ENCODE data around the gene SARNP. TPM values are rescaled to one million over a fixed set of nuclear protein-coding genes. Genes with fewer than 3 reads are reported as not detected.

Gene SARNP
- total and polyA plus RNA-seq, 4 donors: 19.1 to 34.2 (median 25.6) TPM

DNA sequence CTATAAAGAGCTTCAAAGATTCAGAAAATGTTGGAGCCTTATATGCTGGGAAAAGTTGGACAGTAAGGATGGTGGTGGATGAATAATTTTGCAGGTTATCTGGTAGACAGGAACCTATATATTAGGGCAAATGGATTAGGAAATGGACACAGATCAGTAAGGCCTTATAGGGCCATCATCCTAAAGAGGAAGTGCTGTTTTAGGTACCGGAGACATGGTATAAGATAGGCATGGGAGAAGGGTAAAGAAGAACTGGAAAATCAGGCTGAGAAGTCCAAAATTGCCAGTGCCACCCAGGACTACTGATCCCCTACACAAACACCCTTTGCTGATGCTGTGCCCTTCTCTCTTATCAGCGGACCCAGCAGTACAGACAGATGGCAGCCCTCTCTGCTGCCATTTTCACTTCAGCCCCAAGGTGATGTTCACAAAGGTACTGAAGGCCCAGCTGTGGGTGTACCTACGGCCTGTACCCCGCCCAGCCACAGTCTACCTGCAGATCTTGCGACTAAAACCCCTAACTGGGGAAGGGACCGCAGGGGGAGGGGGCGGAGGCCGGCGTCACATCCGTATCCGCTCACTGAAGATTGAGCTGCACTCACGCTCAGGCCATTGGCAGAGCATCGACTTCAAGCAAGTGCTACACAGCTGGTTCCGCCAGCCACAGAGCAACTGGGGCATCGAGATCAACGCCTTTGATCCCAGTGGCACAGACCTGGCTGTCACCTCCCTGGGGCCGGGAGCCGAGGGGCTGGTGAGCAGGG lies 69.1 kb downstream of the SARNP start:
- WGBS: 92% methylated on average over 18 of the region's 18 CpGs
- Histone ChIP-seq H3K4me1 (ENCODE audit: control insufficient read depth in 4 of 4, insufficient read depth in 4 of 4, low read length in 3 of 4) (peaks cover 0 to 7% (median 5%) of the 10 kb centered on the region in 4 donors), H3K9ac (ENCODE audit: low read depth in 1 of 2, low read length in 2 of 2) (no peak overlapping the region), H3K27me3 (ENCODE audit: control insufficient read depth in 4 of 4, insufficient read depth in 4 of 4, low read length in 3 of 4) (no peaks in the 10 kb centered on the region), H3K36me3 (ENCODE audit: control insufficient read depth in 4 of 4, insufficient read depth in 3 of 4, low read depth in 1 of 4, low read length in 3 of 4) (peaks cover 0 to 18% (median 12%) of the 10 kb centered on the region in 4 donors), H3K9me3 (ENCODE audit: control insufficient read depth in 4 of 4, low read length in 3 of 4) (no peaks in the 10 kb centered on the region), H3K4me3 (ENCODE audit: low read depth in 1 of 3, low read length in 3 of 3) (no peak overlapping the region), H3K27ac (ENCODE audit: low read depth in 1 of 2, low read length in 2 of 2) (no peak overlapping the region)
- TF ChIP-seq RXRA (IDR thresholded peaks at IDR 0.05) (no peak), SP1 (IDR thresholded peaks at IDR 0.05) (no peak), ZBTB33 (IDR thresholded peaks at IDR 0.05) (no peak), GABPA (IDR thresholded peaks at IDR 0.05 in 1 of 2, conservative IDR thresholded peaks at IDR 0.05 in 1 of 2) (no peak), JUND (IDR thresholded peaks at IDR 0.05) (no peak), NR2F2 (IDR thresholded peaks at IDR 0.05) (no peak), FOXA1 (IDR thresholded peaks at IDR 0.05) (no peak), HNF4A (conservative IDR thresholded peaks at IDR 0.05) (no peak), CTCF (IDR thresholded peaks at IDR 0.05; ENCODE audit: low read depth, low read length, missing input control) (no peak), YY1 (IDR thresholded peaks at IDR 0.05) (no peak), RAD21 (IDR thresholded peaks at IDR 0.05) (no peak), HNF4G (IDR thresholded peaks at IDR 0.05) (no peak), FOXA2 (IDR thresholded peaks at IDR 0.05) (no peak), TAF1 (conservative IDR thresholded peaks at IDR 0.05) (no peak), EGR1 (IDR thresholded peaks at IDR 0.05; ENCODE audit: low read depth in 2 of 2) (no peak)
- TF ChIP-seq, protein P1, sequence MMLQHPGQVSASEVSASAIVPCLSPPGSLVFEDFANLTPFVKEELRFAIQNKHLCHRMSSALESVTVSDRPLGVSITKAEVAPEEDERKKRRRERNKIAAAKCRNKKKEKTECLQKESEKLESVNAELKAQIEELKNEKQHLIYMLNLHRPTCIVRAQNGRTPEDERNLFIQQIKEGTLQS (IDR thresholded peaks at IDR 0.05): no peak
- TF ChIP-seq, protein P2, sequence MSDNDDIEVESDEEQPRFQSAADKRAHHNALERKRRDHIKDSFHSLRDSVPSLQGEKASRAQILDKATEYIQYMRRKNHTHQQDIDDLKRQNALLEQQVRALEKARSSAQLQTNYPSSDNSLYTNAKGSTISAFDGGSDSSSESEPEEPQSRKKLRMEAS (IDR thresholded peaks at IDR 0.05): no peak
- TF ChIP-seq, protein P3, sequence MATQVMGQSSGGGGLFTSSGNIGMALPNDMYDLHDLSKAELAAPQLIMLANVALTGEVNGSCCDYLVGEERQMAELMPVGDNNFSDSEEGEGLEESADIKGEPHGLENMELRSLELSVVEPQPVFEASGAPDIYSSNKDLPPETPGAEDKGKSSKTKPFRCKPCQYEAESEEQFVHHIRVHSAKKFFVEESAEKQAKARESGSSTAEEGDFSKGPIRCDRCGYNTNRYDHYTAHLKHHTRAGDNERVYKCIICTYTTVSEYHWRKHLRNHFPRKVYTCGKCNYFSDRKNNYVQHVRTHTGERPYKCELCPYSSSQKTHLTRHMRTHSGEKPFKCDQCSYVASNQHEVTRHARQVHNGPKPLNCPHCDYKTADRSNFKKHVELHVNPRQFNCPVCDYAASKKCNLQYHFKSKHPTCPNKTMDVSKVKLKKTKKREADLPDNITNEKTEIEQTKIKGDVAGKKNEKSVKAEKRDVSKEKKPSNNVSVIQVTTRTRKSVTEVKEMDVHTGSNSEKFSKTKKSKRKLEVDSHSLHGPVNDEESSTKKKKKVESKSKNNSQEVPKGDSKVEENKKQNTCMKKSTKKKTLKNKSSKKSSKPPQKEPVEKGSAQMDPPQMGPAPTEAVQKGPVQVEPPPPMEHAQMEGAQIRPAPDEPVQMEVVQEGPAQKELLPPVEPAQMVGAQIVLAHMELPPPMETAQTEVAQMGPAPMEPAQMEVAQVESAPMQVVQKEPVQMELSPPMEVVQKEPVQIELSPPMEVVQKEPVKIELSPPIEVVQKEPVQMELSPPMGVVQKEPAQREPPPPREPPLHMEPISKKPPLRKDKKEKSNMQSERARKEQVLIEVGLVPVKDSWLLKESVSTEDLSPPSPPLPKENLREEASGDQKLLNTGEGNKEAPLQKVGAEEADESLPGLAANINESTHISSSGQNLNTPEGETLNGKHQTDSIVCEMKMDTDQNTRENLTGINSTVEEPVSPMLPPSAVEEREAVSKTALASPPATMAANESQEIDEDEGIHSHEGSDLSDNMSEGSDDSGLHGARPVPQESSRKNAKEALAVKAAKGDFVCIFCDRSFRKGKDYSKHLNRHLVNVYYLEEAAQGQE (IDR thresholded peaks at IDR 0.05): no peak
- no peak for DNase-seq (ENCODE audit: low spot score)
